GM23248 (cell line): ENCODE measurements around the gene GNB3.

Experiments used
- EZH2 ChIP-seq: fragments of 200-600 bp; sonication (generic); IDR thresholded peaks from 2 replicates; pipeline ENCODE4 v1.6.1; 2018; ENCODE audit warnings: antibody characterized with exemption, mild to moderate bottlenecking; ENCODE audit not compliant: insufficient read depth, poor library complexity, severe bottlenecking
- EZH2phosphoT487 ChIP-seq: fragments of 200-600 bp; sonication (generic); IDR thresholded peaks from 2 replicates; pipeline ENCODE4 v1.6.1; 2018; ENCODE audit warnings: antibody characterized with exemption, moderate library complexity, mild to moderate bottlenecking, low read depth; ENCODE audit not compliant: insufficient read depth

- no peak for TF ChIP-seq EZH2
- no peak for TF ChIP-seq EZH2phosphoT487
These were observed 43.0 kb downstream of the GNB3 start for GRCh38 chr12:6883683-6884082.
